ENCODE results near the gene SPATA20. TPM values are rescaled to one million over a fixed set of nuclear protein-coding genes. Genes with fewer than 3 reads are reported as not detected.

SPATA20 gene
- total RNA-seq, 4 donors from 2014 or later = 116 to 437 (median 228) TPM

DNA sequence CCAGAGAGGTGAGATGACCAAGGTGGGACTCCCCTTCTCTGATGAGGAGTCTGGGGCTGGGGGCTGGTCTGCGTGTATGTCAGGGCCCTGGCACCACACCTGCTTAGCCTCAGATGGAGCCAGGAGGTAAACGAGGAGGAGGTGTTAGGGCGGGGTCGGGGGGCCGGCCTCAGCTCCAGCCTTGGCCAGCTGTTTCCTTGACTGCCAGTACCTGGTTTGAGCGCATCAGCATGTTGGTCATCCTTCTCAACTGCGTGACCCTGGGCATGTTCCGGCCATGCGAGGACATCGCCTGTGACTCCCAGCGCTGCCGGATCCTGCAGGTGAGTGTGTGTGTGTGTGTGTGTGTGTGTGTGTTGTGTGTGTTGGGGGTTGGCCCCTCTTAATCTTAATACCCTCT is 21.7 kb downstream of the SPATA20 start:
- Histone ChIP-seq H3K27ac (no peak overlapping the region), H3K27me3 (peaks cover 39% of the 10 kb centered on the region), H3K4me3 (no peak overlapping the region), H3K4me1 (peaks cover 0 to 14% (median 4%) of the 10 kb centered on the region in 4 donors), H3K9me3 (no peaks in the 10 kb centered on the region), H3K36me3 (no peaks in the 10 kb centered on the region)
- 81% methylated on average over 12 of the region's 12 CpGs; no CpG with 5 or more reads in 1 of the 2 donors for WGBS, 2 donors (ENCODE audit: low coverage in 1 of 2)
- in situ Hi-C loops (cut with MboI; ENCODE audit: low pct_ligation_motif_present in 1 of 4, low pct_unique_long_range_greater_than_20kb in 1 of 4, low sequenced_read_pairs in 3 of 4) (no loop called here), intact Hi-C loops (cut with DNase I; ENCODE audit: low total_unique reads) (no loop called here)
- TF ChIP-seq CTCF (IDR thresholded peaks at IDR 0.05) (no peak), POLR2A (IDR thresholded peaks at IDR 0.05) (no peak), EP300 (IDR thresholded peaks at IDR 0.05; ENCODE audit: low read depth) (no peak), POLR2AphosphoS5 (IDR thresholded peaks at IDR 0.05) (no peak)
- no peak for DNase-seq

GRCh38 chr17:50569592-50569991 is 22.6 kb downstream of the SPATA20 start:
- in situ Hi-C loops (cut with MboI; ENCODE audit: low pct_ligation_motif_present in 1 of 4, low pct_unique_long_range_greater_than_20kb in 1 of 4, low sequenced_read_pairs in 3 of 4) = no loop called here
- DNase-seq = no peak
- WGBS, 2 donors (ENCODE audit: low coverage in 1 of 2) = 80% methylated on average over 7 of the region's 7 CpGs; no CpG with 5 or more reads in 1 of the 2 donors
- intact Hi-C loops (cut with DNase I; ENCODE audit: low total_unique reads) = no loop called here
- H3K36me3 ChIP-seq = no peaks in the 10 kb centered on the region
- no peak overlapping the region for H3K27ac ChIP-seq
- no peaks in the 10 kb centered on the region for H3K9me3 ChIP-seq
- peaks cover 31% of the 10 kb centered on the region for H3K27me3 ChIP-seq
- TF ChIP-seq POLR2AphosphoS5 (IDR thresholded peaks at IDR 0.05) = no peak
- no peak for TF ChIP-seq EP300 (IDR thresholded peaks at IDR 0.05; ENCODE audit: low read depth)
- no peak for TF ChIP-seq CTCF (IDR thresholded peaks at IDR 0.05)
- no peak for TF ChIP-seq POLR2A (IDR thresholded peaks at IDR 0.05)
- H3K4me1 ChIP-seq = peaks cover 0 to 11% (median 4%) of the 10 kb centered on the region in 4 donors
- H3K4me3 ChIP-seq = no peak overlapping the region

DNA sequence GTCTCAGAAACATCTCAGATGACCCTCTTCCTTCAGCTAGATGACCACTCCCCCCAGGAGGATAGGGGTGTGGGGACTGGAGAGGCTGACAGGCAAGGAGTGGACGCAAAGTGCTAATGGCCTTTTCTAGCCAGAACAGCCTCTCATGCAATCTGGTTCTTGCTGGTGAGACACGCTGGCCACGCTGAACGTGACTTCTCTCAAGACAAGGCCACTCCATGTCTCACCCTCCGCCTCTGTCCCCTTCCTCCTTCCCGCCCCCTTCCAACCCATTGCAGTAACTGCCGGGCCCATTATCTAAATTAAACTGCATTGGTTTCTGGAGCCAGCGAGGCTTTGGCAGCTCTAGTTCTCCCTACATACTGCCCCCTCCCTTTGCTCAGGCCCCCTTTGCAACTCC is 23.1 kb downstream of the SPATA20 start:
- Histone ChIP-seq H3K36me3 (no peaks in the 10 kb centered on the region), H3K4me1 (peaks cover 0 to 6% (median 1%) of the 10 kb centered on the region in 4 donors), H3K27ac (no peak overlapping the region), H3K4me3 (no peak overlapping the region), H3K27me3 (peaks cover 27% of the 10 kb centered on the region), H3K9me3 (no peaks in the 10 kb centered on the region)
- in situ Hi-C loops (cut with MboI; ENCODE audit: low pct_ligation_motif_present in 1 of 4, low pct_unique_long_range_greater_than_20kb in 1 of 4, low sequenced_read_pairs in 3 of 4) = no loop called here
- 85% methylated on average over 8 of the region's 8 CpGs; no CpG with 5 or more reads in 1 of the 2 donors for WGBS, 2 donors (ENCODE audit: low coverage in 1 of 2)
- no peak for TF ChIP-seq POLR2AphosphoS5 (IDR thresholded peaks at IDR 0.05)
- TF ChIP-seq CTCF (IDR thresholded peaks at IDR 0.05) = no peak
- TF ChIP-seq EP300 (IDR thresholded peaks at IDR 0.05; ENCODE audit: low read depth) = no peak
- no peak for TF ChIP-seq POLR2A (IDR thresholded peaks at IDR 0.05)
- DNase-seq = no peak
- intact Hi-C loops (cut with DNase I; ENCODE audit: low total_unique reads) = no loop called here

GRCh38 chr17:50570528-50570927 is 23.6 kb downstream of the SPATA20 start:
- Histone ChIP-seq H3K36me3 (no peaks in the 10 kb centered on the region), H3K27ac (no peak overlapping the region), H3K27me3 (peaks cover 22% of the 10 kb centered on the region), H3K4me3 (no peak overlapping the region), H3K4me1 (peaks cover 0 to 1% (median 0%) of the 10 kb centered on the region in 4 donors), H3K9me3 (no peaks in the 10 kb centered on the region)
- intact Hi-C loops (cut with DNase I; ENCODE audit: low total_unique reads) (no loop called here), in situ Hi-C loops (cut with MboI; ENCODE audit: low pct_ligation_motif_present in 1 of 4, low pct_unique_long_range_greater_than_20kb in 1 of 4, low sequenced_read_pairs in 3 of 4) (no loop called here)
- no peak for DNase-seq
- WGBS, 2 donors (ENCODE audit: low coverage in 1 of 2) = 68 to 73% methylated on average over 4 to 7 of the region's 7 CpGs
- no peak for TF ChIP-seq CTCF (IDR thresholded peaks at IDR 0.05)
- TF ChIP-seq POLR2AphosphoS5 (IDR thresholded peaks at IDR 0.05) = no peak
- no peak for TF ChIP-seq EP300 (IDR thresholded peaks at IDR 0.05; ENCODE audit: low read depth)
- no peak for TF ChIP-seq POLR2A (IDR thresholded peaks at IDR 0.05)
